ENCODE measurements around the gene RAB3C.

DNA sequence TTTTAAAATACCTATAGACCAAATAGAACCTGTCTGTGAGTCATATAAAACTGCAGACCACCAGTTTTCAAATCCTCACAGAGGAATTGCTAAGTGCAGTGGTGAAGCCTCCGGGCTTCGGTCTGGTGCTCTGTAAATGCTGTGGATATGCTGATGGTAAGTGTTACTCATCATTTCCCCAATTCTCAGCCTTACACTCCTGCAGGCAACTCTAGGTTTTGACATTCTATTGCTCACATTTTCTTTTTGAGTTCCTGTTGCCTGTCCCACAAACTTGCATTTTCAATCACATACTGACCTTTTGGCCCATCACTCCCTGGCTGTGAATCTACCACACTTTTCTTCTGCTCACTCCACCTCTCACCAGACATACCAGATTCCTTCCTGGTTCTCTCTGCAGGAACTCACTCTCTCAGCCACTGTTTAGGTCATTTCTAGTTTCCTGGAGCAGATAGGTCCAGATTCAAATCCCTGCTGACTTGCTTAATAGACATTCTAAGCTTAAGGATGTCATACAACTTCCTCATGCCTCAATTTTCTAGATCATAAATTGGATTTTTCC lies 192.9 kb downstream of the RAB3C start:
- TF ChIP-seq, protein P1, sequence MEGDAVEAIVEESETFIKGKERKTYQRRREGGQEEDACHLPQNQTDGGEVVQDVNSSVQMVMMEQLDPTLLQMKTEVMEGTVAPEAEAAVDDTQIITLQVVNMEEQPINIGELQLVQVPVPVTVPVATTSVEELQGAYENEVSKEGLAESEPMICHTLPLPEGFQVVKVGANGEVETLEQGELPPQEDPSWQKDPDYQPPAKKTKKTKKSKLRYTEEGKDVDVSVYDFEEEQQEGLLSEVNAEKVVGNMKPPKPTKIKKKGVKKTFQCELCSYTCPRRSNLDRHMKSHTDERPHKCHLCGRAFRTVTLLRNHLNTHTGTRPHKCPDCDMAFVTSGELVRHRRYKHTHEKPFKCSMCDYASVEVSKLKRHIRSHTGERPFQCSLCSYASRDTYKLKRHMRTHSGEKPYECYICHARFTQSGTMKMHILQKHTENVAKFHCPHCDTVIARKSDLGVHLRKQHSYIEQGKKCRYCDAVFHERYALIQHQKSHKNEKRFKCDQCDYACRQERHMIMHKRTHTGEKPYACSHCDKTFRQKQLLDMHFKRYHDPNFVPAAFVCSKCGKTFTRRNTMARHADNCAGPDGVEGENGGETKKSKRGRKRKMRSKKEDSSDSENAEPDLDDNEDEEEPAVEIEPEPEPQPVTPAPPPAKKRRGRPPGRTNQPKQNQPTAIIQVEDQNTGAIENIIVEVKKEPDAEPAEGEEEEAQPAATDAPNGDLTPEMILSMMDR (optimal IDR thresholded peaks at IDR 0.05 in 1 of 3, IDR thresholded peaks at IDR 0.05 in 1 of 3, conservative IDR thresholded peaks at IDR 0.05 in 1 of 3; ENCODE audit: extremely low read depth in 1 of 3, insufficient read depth in 2 of 3, low read length in 3 of 3) = no peak
- no peak for TF ChIP-seq EZH2 (IDR thresholded peaks at IDR 0.05; ENCODE audit: low read length)
